GM12875 (cell line): ENCODE results near the gene POLR2M.

Experiments
- H3K4me3 ChIP-seq: one replicate; pipeline ENCODE4 v1.5.1; 2011; ENCODE audit warnings: low read depth, low read length, control low read depth
- CTCF ChIP-seq: IDR thresholded peaks from 2 replicates; pipeline ENCODE4 v1.5.1; 2011; ENCODE audit warnings: low read depth, mild to moderate bottlenecking, control low read depth, inconsistent platforms, low read length, moderate library complexity, borderline replicate concordance; ENCODE audit not compliant: insufficient read depth

POLR2M gene

GRCh38 chr15:57747206-57747896, 40.8 kb downstream of the POLR2M start:
- H3K4me3 ChIP-seq, result no peak overlapping the region
- no peak for TF ChIP-seq CTCF

GRCh38 chr15:57751177-57751800, 44.8 kb downstream of the POLR2M start:
- peak; percentile 42; the same call in 1 of the 2 replicates for TF ChIP-seq CTCF
- H3K4me3 ChIP-seq, result no peak overlapping the region

- no peak overlapping the region for H3K4me3 ChIP-seq
- no peak for TF ChIP-seq CTCF
Measured at GRCh38 chr15:57752436-57752835, 45.9 kb downstream of the POLR2M start.

- no peak for TF ChIP-seq CTCF
- no peak overlapping the region for H3K4me3 ChIP-seq
Measured at GRCh38 chr15:57752840-57753239, 46.3 kb downstream of the POLR2M start.

GRCh38 chr15:57756466-57756865, 50.0 kb downstream of the POLR2M start:
- TF ChIP-seq CTCF, result no peak
- H3K4me3 ChIP-seq, result no peak overlapping the region

- no peak overlapping the region for H3K4me3 ChIP-seq
- no peak for TF ChIP-seq CTCF
Measured at GRCh38 chr15:57758560-57758959, 52.0 kb downstream of the POLR2M start.

- no peak for TF ChIP-seq CTCF
- no peak overlapping the region for H3K4me3 ChIP-seq
Measured at GRCh38 chr15:57761562-57761961, 55.0 kb downstream of the POLR2M start.
